GM19468 (cell line): ENCODE results near the gene GSTM4.
"Not testable (repeated sequence)": the region's sequence is repeated elsewhere in the genome, so short reads cannot be mapped to it uniquely, and the experiment has no call there.

ENCODE experiments used
- ATAC-seq: cut with Tn5 transposase; IDR thresholded peaks from one replicate; pipeline ENCODE4 v1.9.1; 2021; ENCODE audit warnings: mild to moderate bottlenecking, moderate library complexity, moderate number of reproducible peaks; ENCODE audit not compliant: unreplicated experiment; ENCODE audit errors: extremely low read depth

The GSTM4 gene

DNA sequence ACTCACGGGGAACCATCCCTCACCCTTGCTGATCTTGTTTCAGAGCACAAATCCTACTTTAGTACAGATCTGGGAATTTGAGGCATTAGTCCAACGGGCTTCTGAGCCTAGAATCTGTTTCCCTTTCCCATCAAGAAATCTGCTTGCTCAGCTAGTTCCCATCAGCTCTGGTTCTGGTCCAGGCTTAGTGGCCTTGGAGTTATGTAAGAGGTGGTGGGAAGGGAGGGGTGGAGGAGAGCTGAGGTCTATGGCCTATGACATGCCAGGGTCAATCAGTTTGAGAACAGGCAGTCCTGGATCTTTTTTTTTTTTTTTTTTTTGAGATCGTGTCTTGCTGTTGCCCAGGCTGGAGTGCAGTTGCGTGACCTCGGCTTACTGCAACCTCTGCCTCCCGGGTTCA, 35.9 kb downstream of the GSTM4 start:
- ATAC-seq, result no peak

DNA sequence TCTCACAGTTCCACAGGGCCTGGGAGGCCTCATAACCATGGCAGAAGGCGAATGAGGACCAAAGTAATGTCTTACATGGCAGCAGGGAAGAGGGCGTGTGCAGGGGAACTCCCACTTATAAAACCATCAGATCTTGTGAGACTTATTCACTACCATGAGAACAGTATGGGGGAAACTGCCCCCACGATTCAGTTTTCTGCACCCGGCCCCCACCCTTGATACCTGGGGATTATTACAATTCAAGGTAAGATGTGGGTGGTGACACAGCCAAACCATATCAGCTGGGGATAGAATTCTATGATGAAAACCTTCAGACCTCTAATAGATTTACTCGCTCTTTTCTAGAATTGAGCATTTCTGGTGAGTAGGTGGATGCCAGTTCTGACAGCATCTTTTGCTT, 38.5 kb downstream of the GSTM4 start:
- not testable (repeated sequence) for ATAC-seq

DNA sequence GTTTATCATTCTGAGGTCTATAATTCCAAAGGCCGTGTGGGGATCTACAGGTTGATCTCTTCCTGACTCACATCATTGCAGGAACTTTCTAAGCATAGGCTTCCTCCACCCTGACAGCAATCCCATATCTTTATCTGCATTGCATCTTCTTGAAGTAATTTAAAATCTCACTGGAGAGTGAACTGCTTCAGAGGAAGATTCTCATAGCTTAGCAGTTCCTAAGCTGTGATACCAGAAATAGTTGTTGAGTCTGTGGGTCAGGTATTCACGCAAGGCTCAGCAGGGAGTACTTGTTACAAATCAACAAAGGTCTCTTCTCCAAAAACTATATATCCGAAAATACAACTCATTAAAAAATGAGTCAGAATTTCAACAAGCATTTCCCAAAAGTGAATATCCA, 39.2 kb downstream of the GSTM4 start:
- ATAC-seq, result not testable (repeated sequence)

DNA sequence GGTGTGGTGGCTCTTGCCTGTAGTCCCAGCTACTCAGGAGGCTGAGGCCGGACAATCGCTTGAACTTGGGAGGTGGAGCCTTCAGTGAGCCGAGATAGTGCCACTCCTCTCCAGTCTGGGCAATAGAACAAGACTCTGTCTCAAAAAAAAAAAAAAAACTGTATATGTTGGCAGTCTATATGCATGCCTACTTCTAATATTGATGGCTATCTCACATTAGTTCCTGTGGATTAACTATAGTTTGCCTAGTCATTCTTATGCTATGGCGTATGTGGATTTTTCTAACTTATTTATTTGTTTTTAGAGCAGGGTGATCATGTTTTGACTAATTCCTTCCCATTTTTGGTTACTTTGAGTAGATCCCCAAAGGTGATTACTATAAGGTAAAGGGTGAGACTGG, 41.2 kb downstream of the GSTM4 start:
- ATAC-seq, result no peak

DNA sequence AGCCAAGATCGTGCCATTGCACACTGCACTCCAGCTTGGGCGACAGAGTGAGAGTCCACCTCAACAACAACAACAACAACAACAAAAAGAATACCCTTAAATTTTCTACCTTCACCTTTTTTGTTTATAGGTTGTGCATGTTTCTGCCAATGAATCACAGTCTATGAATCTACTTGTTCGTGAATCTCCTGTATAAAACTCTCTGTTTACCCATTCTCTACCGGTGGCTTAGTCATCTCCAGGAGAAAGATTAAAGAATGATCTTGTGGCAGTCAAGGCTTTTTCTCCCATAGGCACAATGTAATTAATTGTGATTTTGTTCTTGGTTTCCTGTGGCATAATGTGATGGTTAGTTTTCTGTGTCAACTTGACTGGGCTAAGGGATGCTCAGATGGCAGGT, 42.0 kb downstream of the GSTM4 start:
- ATAC-seq, result not testable (repeated sequence)

DNA sequence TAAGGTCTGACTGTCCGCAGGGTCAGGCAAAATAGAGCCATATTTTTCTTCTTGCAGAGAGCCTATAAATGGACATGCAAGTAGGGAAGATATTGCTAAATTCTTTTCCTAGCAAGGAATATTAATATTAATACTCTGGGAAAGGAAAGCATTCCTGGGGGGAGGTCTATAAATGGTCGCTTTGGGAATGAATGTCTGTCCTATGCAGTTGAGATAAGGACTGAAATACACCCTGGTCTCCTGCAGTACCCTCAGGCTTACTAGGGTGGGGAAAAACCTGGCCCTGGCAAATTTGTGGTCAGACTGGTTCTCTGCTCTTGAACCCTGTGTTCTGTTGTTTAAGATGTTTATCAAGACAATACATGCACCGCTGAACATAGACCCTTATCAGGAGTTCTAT, 47.0 kb downstream of the GSTM4 start:
- not testable (repeated sequence) for ATAC-seq

DNA sequence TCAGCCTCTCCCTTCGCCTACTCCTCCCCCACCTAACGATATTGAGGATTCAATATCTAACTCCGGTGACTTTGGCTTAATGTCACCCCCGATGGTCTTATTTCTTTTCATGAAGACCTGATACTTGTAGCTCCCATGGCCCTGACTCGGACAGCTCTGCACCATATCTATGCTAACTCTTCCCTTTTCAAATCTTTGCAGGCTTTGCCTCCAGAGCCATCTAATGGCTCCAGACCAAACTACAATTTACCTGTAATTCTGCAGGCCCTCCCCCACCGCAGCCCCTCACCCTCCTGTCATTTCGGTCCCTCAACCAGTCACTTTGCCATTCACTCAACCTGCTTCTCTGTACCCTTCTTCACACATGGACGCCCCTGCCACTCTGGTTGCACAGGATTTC, 48.3 kb downstream of the GSTM4 start:
- ATAC-seq, result no peak

DNA sequence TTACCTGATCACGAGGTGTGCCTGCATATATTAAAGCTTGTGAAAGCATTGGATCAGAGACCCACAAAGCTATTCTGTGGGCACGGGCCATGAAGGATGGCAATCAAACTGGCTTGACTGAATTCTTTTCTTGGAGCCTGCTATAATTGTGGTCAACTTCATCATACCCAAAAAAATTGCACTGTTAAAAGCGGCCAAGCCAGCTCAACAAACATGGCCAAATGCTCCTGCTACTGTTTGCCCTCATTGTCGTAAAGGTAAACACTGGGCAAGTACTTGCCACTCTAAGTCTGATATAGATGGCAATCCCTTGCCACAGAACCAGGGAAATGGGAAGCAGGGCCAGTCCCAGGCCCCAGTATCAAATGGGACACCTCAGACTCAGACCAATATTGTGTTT, 49.5 kb downstream of the GSTM4 start:
- ATAC-seq, result no peak

DNA sequence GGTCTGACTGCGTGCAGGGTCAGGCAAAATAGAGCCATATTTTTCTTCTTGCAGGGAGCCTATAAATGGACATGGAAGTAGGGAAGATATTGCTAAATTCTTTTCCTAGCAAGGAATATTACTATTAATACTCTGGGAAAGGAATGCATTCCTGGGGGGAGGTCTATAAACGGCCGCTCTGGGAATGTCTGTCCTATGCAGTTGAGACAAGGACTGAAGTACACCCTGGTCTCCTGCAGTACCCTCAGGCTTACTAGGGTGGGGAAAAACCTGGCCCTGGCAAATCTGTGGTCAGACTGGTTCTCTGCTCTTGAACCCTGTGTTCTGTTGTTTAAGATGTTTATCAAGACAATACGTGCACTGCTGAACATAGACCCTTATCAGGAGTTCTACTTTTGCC, 53.0 kb downstream of the GSTM4 start:
- ATAC-seq, result not testable (repeated sequence)

DNA sequence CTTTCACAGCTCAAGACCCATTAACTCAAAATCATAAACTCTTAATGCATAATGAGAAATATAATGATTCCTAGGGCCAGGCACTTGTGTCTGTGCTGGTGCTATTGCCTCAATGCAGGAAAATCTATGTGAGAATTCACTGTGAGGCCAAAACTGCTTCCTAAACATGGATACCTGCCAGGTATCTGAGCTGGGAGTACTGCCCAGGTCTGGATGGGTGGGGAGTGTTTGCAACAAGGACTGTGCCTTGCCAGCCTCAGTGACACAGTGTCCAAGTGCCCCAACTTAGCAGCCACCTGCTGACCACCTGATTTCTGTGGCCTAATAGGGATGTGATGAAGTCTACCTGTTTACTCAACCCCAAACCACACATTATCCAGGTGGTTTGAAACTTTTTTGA, 53.9 kb downstream of the GSTM4 start:
- ATAC-seq, result not testable (repeated sequence)
